K562 (cell line): Measurements from ENCODE around the gene ASIC3. TPM values are rescaled to one million over a fixed set of nuclear protein-coding genes. Genes with fewer than 3 reads are reported as not detected.

Experiments used
- ARID3B ChIP-seq: fragments of 250-450 bp; sonication (Bioruptor Pico); IDR thresholded peaks from 2 replicates; pipeline ENCODE4 v1.4.0; 2020; ENCODE audit warnings: borderline replicate concordance
- CHD1 ChIP-seq: fragments of 200-600 bp; sonication (generic); IDR thresholded peaks from one replicate; pipeline ENCODE4 v1.6.1; 2012; ENCODE audit warnings: mild to moderate bottlenecking, moderate library complexity, low read length, inconsistent platforms
- DNMT1 ChIP-seq: fragments of 450-650 bp; IDR thresholded peaks from 2 replicates; pipeline ENCODE4 v1.6.1; 2016; ENCODE audit warnings: antibody characterized with exemption, mild to moderate bottlenecking
- EGR1 ChIP-seq: fragments of 450-650 bp; conservative IDR thresholded peaks from 2 replicates; pipeline ENCODE4 v1.6.1; 2017; ENCODE audit warnings: mild to moderate bottlenecking
- ETS2 ChIP-seq: IDR thresholded peaks from 2 replicates; pipeline ENCODE4 v1.6.1; 2016; ENCODE audit warnings: borderline replicate concordance, missing genetic modification characterization, mild to moderate bottlenecking, moderate library complexity, missing compliant biosample characterization; ENCODE audit not compliant: poor library complexity, severe bottlenecking
- HLTF ChIP-seq: fragments of 450-650 bp; IDR thresholded peaks from 2 replicates; pipeline ENCODE4 v1.6.1; 2016
- POLR2AphosphoS5 ChIP-seq: IDR thresholded peaks from 2 replicates; pipeline ENCODE4 v1.6.1; 2011; ENCODE audit warnings: mild to moderate bottlenecking, low read depth, low read length, moderate library complexity; ENCODE audit not compliant: control insufficient read depth, insufficient read depth
- RBBP5 ChIP-seq: fragments of 200-600 bp; sonication (generic); IDR thresholded peaks from 2 replicates; pipeline ENCODE4 v1.6.1; 2012; ENCODE audit warnings: borderline replicate concordance, mild to moderate bottlenecking, low read length, control low read depth, inconsistent platforms; ENCODE audit not compliant: insufficient read depth, poor library complexity, severe bottlenecking
- RNF2 ChIP-seq: sonication (generic); IDR thresholded peaks from 2 replicates; pipeline ENCODE4 v1.6.1; 2016
- TEAD4 ChIP-seq, 2 experiments: sonication (generic) in 1 of 2; formaldehyde crosslinking in 1 of 2; IDR thresholded peaks; 2 replicates each; pipeline versions ENCODE4 v1.6.1 to v1.8.0; 2012 to 2022; ENCODE audit warnings: borderline replicate concordance in 1 of 2, inconsistent platforms in 1 of 2, low read length in 1 of 2, mild to moderate bottlenecking in 1 of 2, missing genetic modification reagents in 1 of 2
- TSHZ1 ChIP-seq: fragments of 250-450 bp; sonication (Bioruptor Pico); IDR thresholded peaks from 2 replicates; pipeline ENCODE4 v1.4.0; 2020; ENCODE audit warnings: mild to moderate bottlenecking, moderate library complexity
- ZBTB26 ChIP-seq: fragments of 450-650 bp; formaldehyde crosslinking; IDR thresholded peaks from 2 replicates; pipeline ENCODE4 v1.4.0; 2022; ENCODE audit warnings: missing genetic modification characterization
- ZNF140 ChIP-seq: fragments of 250-450 bp; sonication (Bioruptor Pico); IDR thresholded peaks from 2 replicates; pipeline ENCODE4 v1.8.0; 2021; ENCODE audit warnings: moderate library complexity, mild to moderate bottlenecking, inconsistent platforms
- ZNF324 ChIP-seq: fragments of 250-450 bp; sonication (Bioruptor Pico); IDR thresholded peaks from 2 replicates; pipeline ENCODE4 v1.4.0; 2020; ENCODE audit warnings: mild to moderate bottlenecking
- ZNF583 ChIP-seq: fragments of 250-450 bp; sonication (Bioruptor Pico); IDR thresholded peaks from 2 replicates; pipeline ENCODE4 v1.4.0; 2020
- ZNF668 ChIP-seq: fragments of 250-450 bp; sonication (Bioruptor Pico); IDR thresholded peaks from 2 replicates; pipeline ENCODE4 v1.8.0; 2022; ENCODE audit warnings: mild to moderate bottlenecking, inconsistent platforms
- polyA plus RNA-seq, 8 experiments: library from polyadenylated mRNA; depleted of rRNA in 4 of 8; stranded (reverse) in 5 of 8; unstranded in 3 of 8; fragments of >200 nt; fragmentation: Nextera tagmentation in 2 of 8; fragmentation: Illumina TruSeq in 1 of 8; extraction: Ambion mirVana in 2 of 8; extraction: Trizol in 1 of 8; gene quantifications; 2 replicates each; pipeline versions ENCODE4 v1.2.1 to v1.2.3, GENCODE V29; 2011 to 2014; ENCODE audit warnings: inconsistent platforms in 1 of 8, missing spikeins in 1 of 8
- total RNA-seq, 7 experiments: library from RNA; depleted of rRNA in 6 of 7; stranded (reverse); fragments of >200 nt in 6 of 7; fragmentation: Illumina TruSeq in 2 of 7; extraction: Trizol in 2 of 7; gene quantifications; 2 replicates each; pipeline versions ENCODE4 v1.2.1 to v1.2.3, GENCODE V29; 2011 to 2021; ENCODE audit warnings: low replicate concordance in 1 of 7
- TF ChIP-seq, protein P1 (sequence below): fragments of 450-650 bp; formaldehyde crosslinking; IDR thresholded peaks from 2 replicates; pipeline ENCODE4 v1.4.0; 2020; ENCODE audit warnings: mild to moderate bottlenecking, moderate library complexity
- TF ChIP-seq, protein P2 (sequence below): fragments of 250-450 bp; sonication (Bioruptor Pico); IDR thresholded peaks from 2 replicates; pipeline ENCODE4 v1.8.0; 2022; ENCODE audit warnings: moderate library complexity, mild to moderate bottlenecking, inconsistent platforms

Gene ASIC3
- total and polyA plus RNA-seq, 9 of the 15 experiments (the other 6 are each of a cell fraction or from before 2014, with no cell fraction given): 0.11 to 5.0 (median 0.87) TPM

DNA sequence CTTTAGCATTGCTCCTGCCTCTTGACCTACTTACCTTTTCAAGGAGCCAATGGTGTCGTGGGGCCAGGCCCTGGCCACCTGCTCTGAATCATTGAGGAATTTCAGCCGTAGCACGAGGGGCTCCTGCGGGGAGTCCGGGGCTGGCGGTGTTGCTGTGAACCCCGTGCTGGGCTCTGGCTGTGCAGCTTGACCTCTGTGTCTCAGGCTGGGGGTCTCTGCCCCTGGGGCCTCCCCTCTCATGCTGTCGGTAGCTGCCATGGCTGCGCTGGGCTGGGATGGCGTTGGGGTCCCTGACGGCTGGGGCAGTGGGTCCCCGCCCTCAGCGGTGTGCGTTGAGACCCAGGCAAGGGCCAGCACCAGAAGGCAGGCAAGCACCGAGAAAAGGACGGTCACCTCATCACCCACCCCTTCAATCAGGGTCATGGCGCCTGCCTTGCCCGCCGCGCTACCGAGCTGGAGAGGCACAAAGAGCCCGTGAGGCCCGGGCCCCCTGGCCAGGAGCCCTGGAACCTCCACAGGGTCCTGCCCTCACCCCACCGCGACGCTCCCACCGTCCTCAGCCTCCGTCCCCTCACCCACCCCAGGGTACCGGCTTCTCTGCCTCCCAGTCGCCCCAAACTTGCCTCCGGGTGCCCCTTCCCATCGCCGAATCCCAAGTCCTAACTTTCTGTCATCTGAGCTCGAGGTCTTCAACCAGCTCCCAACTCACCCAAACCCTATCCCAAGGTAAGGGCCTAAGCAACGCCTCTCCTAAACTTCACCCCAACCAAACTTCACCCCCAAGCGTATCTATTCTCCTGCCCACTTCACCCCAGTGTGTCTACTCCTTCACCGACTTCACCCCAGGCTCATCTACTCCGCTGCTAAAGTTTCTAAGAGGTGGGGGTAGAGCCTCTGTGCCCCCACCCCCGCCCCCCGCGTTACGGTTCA, 34.1 kb downstream of the ASIC3 start (continued):
- TF ChIP-seq ARID3B (CRISPR knock-in tag): no peak
- TF ChIP-seq, protein P1, sequence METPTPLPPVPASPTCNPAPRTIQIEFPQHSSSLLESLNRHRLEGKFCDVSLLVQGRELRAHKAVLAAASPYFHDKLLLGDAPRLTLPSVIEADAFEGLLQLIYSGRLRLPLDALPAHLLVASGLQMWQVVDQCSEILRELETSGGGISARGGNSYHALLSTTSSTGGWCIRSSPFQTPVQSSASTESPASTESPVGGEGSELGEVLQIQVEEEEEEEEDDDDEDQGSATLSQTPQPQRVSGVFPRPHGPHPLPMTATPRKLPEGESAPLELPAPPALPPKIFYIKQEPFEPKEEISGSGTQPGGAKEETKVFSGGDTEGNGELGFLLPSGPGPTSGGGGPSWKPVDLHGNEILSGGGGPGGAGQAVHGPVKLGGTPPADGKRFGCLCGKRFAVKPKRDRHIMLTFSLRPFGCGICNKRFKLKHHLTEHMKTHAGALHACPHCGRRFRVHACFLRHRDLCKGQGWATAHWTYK (CRISPR knock-in tag): 0 out of 2 replicates have a peak, but pooled peaks have one; percentile 18
- TF ChIP-seq DNMT1: peak; percentile 82; the same call in 1 of the 2 replicates
- TF ChIP-seq RNF2: no peak
- no peak for TF ChIP-seq TSHZ1 (CRISPR knock-in tag)
- 0 out of 2 replicates have a peak, but pooled peaks have one; percentile 25 for TF ChIP-seq ZNF668 (CRISPR knock-in tag)
- TF ChIP-seq ZBTB26: peak; percentile 67
- no peak for TF ChIP-seq ZNF324
- peak; percentile 79 for TF ChIP-seq EGR1
- TF ChIP-seq HLTF: peak; percentile 74; the same call in 1 of the 2 replicates
- peak; percentile 49 for TF ChIP-seq RBBP5
- peak; percentile 63; the same call in 1 of the 2 replicates for TF ChIP-seq ZNF583 (CRISPR knock-in tag)
- peak; percentile 16; the same call in 1 of the 2 replicates for TF ChIP-seq POLR2AphosphoS5
- TF ChIP-seq CHD1: peak; percentile 89
- TF ChIP-seq, protein P2, sequence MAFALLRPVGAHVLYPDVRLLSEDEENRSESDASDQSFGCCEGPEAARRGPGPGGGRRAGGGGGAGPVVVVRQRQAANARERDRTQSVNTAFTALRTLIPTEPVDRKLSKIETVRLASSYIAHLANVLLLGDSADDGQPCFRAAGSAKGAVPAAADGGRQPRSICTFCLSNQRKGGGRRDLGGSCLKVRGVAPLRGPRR (CRISPR knock-in tag): no peak
- peak; percentile 19 for TF ChIP-seq TEAD4 (IDR thresholded peaks at IDR 0.05; ENCODE audit: low read length)
- TF ChIP-seq TEAD4 (CRISPR knock-in tag; IDR thresholded peaks at IDR 0.05; ENCODE audit: borderline replicate concordance): no peak
- no peak for TF ChIP-seq ZNF140 (CRISPR knock-in tag)
- TF ChIP-seq ETS2 (tag): no peak
